LNCAP (cell line): ENCODE data around the gene PSMG3.

ENCODE experiments used
- CTCF ChIP-seq: fragments of 450-650 bp; IDR thresholded peaks from 2 replicates; pipeline ENCODE4 v1.5.1; 2017; ENCODE audit warnings: mild to moderate bottlenecking

PSMG3 gene

GRCh38 chr7:1601956-1602355, 32.1 kb upstream of the PSMG3 start:
- TF ChIP-seq CTCF = no peak

GRCh38 chr7:1599640-1600395, 30.0 kb upstream of the PSMG3 start:
- TF ChIP-seq CTCF = no peak

GRCh38 chr7:1598961-1599639, 29.3 kb upstream of the PSMG3 start:
- no peak for TF ChIP-seq CTCF

- TF ChIP-seq CTCF = no peak
Observed at GRCh38 chr7:1598286-1598685, 28.5 kb upstream of the PSMG3 start.

GRCh38 chr7:1597791-1598190, 28.0 kb upstream of the PSMG3 start:
- no peak for TF ChIP-seq CTCF

GRCh38 chr7:1597066-1597760, 27.4 kb upstream of the PSMG3 start:
- TF ChIP-seq CTCF = no peak

- TF ChIP-seq CTCF = no peak
Observed at GRCh38 chr7:1596181-1597043, 26.6 kb upstream of the PSMG3 start.
